Sigmoid colon (tissue), 4 donors: ENCODE data around the gene CUX1.

ENCODE experiments used
- CTCF ChIP-seq, 4 experiments: fragments of 450-650 bp in 3 of 4; fragments of 200-600 bp in 1 of 4; IDR thresholded peaks; one replicate each; pipeline ENCODE4 v1.5.1; 2016 to 2019; ENCODE audit warnings: antibody characterized with exemption in 4 of 4, mild to moderate bottlenecking in 3 of 4, moderate library complexity in 2 of 4
- EP300 ChIP-seq, 4 donors: sonication (generic); formaldehyde crosslinking; IDR thresholded peaks; one replicate each; pipeline ENCODE4 v1.6.1; 2017; ENCODE audit warnings: antibody characterized with exemption in 4 of 4
- POLR2A ChIP-seq, 2 donors: fragments of 450-650 bp; IDR thresholded peaks; one replicate each; pipeline ENCODE4 v1.6.1; 2016; ENCODE audit warnings: antibody characterized with exemption in 2 of 2, mild to moderate bottlenecking in 2 of 2, moderate library complexity in 2 of 2
- POLR2AphosphoS5 ChIP-seq, 4 donors: sonication (generic); formaldehyde crosslinking; IDR thresholded peaks; one replicate each; pipeline ENCODE4 v1.6.1; 2017; ENCODE audit warnings: antibody characterized with exemption in 4 of 4

GRCh38 chr7:102036958-102037357 is 219.5 kb downstream of the CUX1 start:
- TF ChIP-seq CTCF (IDR thresholded peaks at IDR 0.05) (no peak), POLR2A (IDR thresholded peaks at IDR 0.05) (no peak), EP300 (IDR thresholded peaks at IDR 0.05) (no peak), POLR2AphosphoS5 (IDR thresholded peaks at IDR 0.05) (no peak)
